Mucosa of stomach (tissue), 1 donor: ENCODE results near the gene PNPLA8.
A peak's percentile ranks its signal among the peaks of the same experiment; 100 is the strongest.
"Not testable (repeated sequence)": the region's sequence is repeated elsewhere in the genome, so short reads cannot be mapped to it uniquely, and the experiment has no call there.

ENCODE experiments used
- H3K27me3 ChIP-seq: one replicate; pipeline ENCODE4 v1.7.0; 2013; ENCODE audit warnings: mild to moderate bottlenecking, low read length; ENCODE audit not compliant: control insufficient read depth, insufficient read depth
- H3K36me3 ChIP-seq: one replicate; pipeline ENCODE4 v1.7.0; 2013; ENCODE audit warnings: low read length; ENCODE audit not compliant: control insufficient read depth, insufficient read depth
- H3K4me1 ChIP-seq: one replicate; pipeline ENCODE4 v1.7.0; 2013; ENCODE audit warnings: mild to moderate bottlenecking, low read length; ENCODE audit not compliant: control insufficient read depth, insufficient read depth
- H3K4me3 ChIP-seq: one replicate; pipeline ENCODE4 v1.7.0; 2013; ENCODE audit warnings: low read length
- H3K9ac ChIP-seq: one replicate; pipeline ENCODE4 v1.7.0; 2013; ENCODE audit warnings: mild to moderate bottlenecking, low read length, moderate library complexity
- H3K9me3 ChIP-seq: one replicate; pipeline ENCODE4 v1.7.0; 2013; ENCODE audit warnings: mild to moderate bottlenecking, low read length, moderate library complexity; ENCODE audit not compliant: control insufficient read depth
- donor health status: Pancreatic carcinoma.

The PNPLA8 gene

GRCh38 chr7:108525327-108525984, 479 bp downstream of the PNPLA8 start:
- no peaks in the 10 kb centered on the region for H3K9me3 ChIP-seq
- H3K9ac ChIP-seq = peak overlapping the region; percentile 86
- no peaks in the 10 kb centered on the region for H3K36me3 ChIP-seq
- peak overlapping the region; percentile 37 for H3K4me3 ChIP-seq
- H3K27me3 ChIP-seq = no peaks in the 10 kb centered on the region
- peaks cover 25% of the 10 kb centered on the region for H3K4me1 ChIP-seq

- H3K27me3 ChIP-seq = no peaks in the 10 kb centered on the region
- no peaks in the 10 kb centered on the region for H3K9me3 ChIP-seq
- peaks cover 17% of the 10 kb centered on the region for H3K4me1 ChIP-seq
- no peak overlapping the region for H3K9ac ChIP-seq
- no peak overlapping the region for H3K4me3 ChIP-seq
- H3K36me3 ChIP-seq = no peaks in the 10 kb centered on the region
These were observed 3.2 kb downstream of the PNPLA8 start for GRCh38 chr7:108522780-108523179.

GRCh38 chr7:108517951-108518350, 8.0 kb downstream of the PNPLA8 start:
- no peaks in the 10 kb centered on the region for H3K4me1 ChIP-seq

GRCh38 chr7:108515630-108516029, 10.3 kb downstream of the PNPLA8 start:
- no peak overlapping the region for H3K9ac ChIP-seq
- no peaks in the 10 kb centered on the region for H3K36me3 ChIP-seq
- no peaks in the 10 kb centered on the region for H3K27me3 ChIP-seq
- H3K4me1 ChIP-seq = no peaks in the 10 kb centered on the region
- no peak overlapping the region for H3K4me3 ChIP-seq
- no peaks in the 10 kb centered on the region for H3K9me3 ChIP-seq

More at GRCh38 chr7:108517951-108518350, 8.0 kb downstream of the PNPLA8 start:
- H3K27me3 ChIP-seq = no peaks in the 10 kb centered on the region
- no peak overlapping the region for H3K9ac ChIP-seq
- H3K36me3 ChIP-seq = no peaks in the 10 kb centered on the region
- no peaks in the 10 kb centered on the region for H3K9me3 ChIP-seq
- no peak overlapping the region for H3K4me3 ChIP-seq

GRCh38 chr7:108515013-108515412, 10.9 kb downstream of the PNPLA8 start:
- no peak overlapping the region for H3K4me3 ChIP-seq

GRCh38 chr7:108511939-108512338, 14.0 kb downstream of the PNPLA8 start:
- Histone ChIP-seq H3K9ac (no peak overlapping the region), H3K27me3 (no peaks in the 10 kb centered on the region), H3K4me3 (no peak overlapping the region), H3K36me3 (no peaks in the 10 kb centered on the region), H3K4me1 (no peaks in the 10 kb centered on the region), H3K9me3 (no peaks in the 10 kb centered on the region)

More at GRCh38 chr7:108515013-108515412, 10.9 kb downstream of the PNPLA8 start:
- no peaks in the 10 kb centered on the region for H3K36me3 ChIP-seq
- no peaks in the 10 kb centered on the region for H3K27me3 ChIP-seq
- H3K4me1 ChIP-seq = no peaks in the 10 kb centered on the region
- no peak overlapping the region for H3K9ac ChIP-seq
- no peaks in the 10 kb centered on the region for H3K9me3 ChIP-seq

GRCh38 chr7:108504576-108504975, 21.4 kb downstream of the PNPLA8 start:
- H3K9me3 ChIP-seq, H3K4me1 ChIP-seq, H3K4me3 ChIP-seq, H3K27me3 ChIP-seq, H3K36me3 ChIP-seq, H3K9ac ChIP-seq: not testable (repeated sequence)

- no peak overlapping the region for H3K9ac ChIP-seq
- H3K36me3 ChIP-seq = no peaks in the 10 kb centered on the region
- H3K4me3 ChIP-seq = no peak overlapping the region
These were observed 22.6 kb downstream of the PNPLA8 start for GRCh38 chr7:108503112-108504026.

GRCh38 chr7:108499566-108499965, 26.4 kb downstream of the PNPLA8 start:
- H3K9ac ChIP-seq = no peak overlapping the region
- no peaks in the 10 kb centered on the region for H3K9me3 ChIP-seq
- H3K27me3 ChIP-seq = no peaks in the 10 kb centered on the region
- no peaks in the 10 kb centered on the region for H3K4me1 ChIP-seq
- H3K4me3 ChIP-seq = no peak overlapping the region
- H3K36me3 ChIP-seq = no peaks in the 10 kb centered on the region

More at GRCh38 chr7:108503112-108504026, 22.6 kb downstream of the PNPLA8 start:
- Histone ChIP-seq H3K4me1 (no peaks in the 10 kb centered on the region), H3K9me3 (no peaks in the 10 kb centered on the region), H3K27me3 (no peaks in the 10 kb centered on the region)

- H3K9me3 ChIP-seq = no peaks in the 10 kb centered on the region
- no peaks in the 10 kb centered on the region for H3K4me1 ChIP-seq
- no peaks in the 10 kb centered on the region for H3K36me3 ChIP-seq
These were observed 27.5 kb downstream of the PNPLA8 start for GRCh38 chr7:108498481-108498880.

GRCh38 chr7:108497082-108497725, 28.7 kb downstream of the PNPLA8 start:
- Histone ChIP-seq H3K4me3 (no peak overlapping the region), H3K36me3 (no peaks in the 10 kb centered on the region)

More at GRCh38 chr7:108498481-108498880, 27.5 kb downstream of the PNPLA8 start:
- no peaks in the 10 kb centered on the region for H3K27me3 ChIP-seq
- H3K4me3 ChIP-seq = no peak overlapping the region
- H3K9ac ChIP-seq = no peak overlapping the region

GRCh38 chr7:108492742-108493141, 33.2 kb downstream of the PNPLA8 start:
- Histone ChIP-seq H3K36me3 (no peaks in the 10 kb centered on the region), H3K9me3 (no peaks in the 10 kb centered on the region), H3K4me1 (no peaks in the 10 kb centered on the region), H3K27me3 (no peaks in the 10 kb centered on the region), H3K9ac (no peak overlapping the region), H3K4me3 (no peak overlapping the region)

More at GRCh38 chr7:108497082-108497725, 28.7 kb downstream of the PNPLA8 start:
- no peaks in the 10 kb centered on the region for H3K9me3 ChIP-seq
- no peak overlapping the region for H3K9ac ChIP-seq
- H3K27me3 ChIP-seq = no peaks in the 10 kb centered on the region
- no peaks in the 10 kb centered on the region for H3K4me1 ChIP-seq
